Measurements from ENCODE around the gene GUCD1.
A peak's percentile ranks its signal among the peaks of the same experiment; 100 is the strongest.
"Not testable (repeated sequence)": the region's sequence is repeated elsewhere in the genome, so short reads cannot be mapped to it uniquely, and the experiment has no call there.

The GUCD1 gene

DNA sequence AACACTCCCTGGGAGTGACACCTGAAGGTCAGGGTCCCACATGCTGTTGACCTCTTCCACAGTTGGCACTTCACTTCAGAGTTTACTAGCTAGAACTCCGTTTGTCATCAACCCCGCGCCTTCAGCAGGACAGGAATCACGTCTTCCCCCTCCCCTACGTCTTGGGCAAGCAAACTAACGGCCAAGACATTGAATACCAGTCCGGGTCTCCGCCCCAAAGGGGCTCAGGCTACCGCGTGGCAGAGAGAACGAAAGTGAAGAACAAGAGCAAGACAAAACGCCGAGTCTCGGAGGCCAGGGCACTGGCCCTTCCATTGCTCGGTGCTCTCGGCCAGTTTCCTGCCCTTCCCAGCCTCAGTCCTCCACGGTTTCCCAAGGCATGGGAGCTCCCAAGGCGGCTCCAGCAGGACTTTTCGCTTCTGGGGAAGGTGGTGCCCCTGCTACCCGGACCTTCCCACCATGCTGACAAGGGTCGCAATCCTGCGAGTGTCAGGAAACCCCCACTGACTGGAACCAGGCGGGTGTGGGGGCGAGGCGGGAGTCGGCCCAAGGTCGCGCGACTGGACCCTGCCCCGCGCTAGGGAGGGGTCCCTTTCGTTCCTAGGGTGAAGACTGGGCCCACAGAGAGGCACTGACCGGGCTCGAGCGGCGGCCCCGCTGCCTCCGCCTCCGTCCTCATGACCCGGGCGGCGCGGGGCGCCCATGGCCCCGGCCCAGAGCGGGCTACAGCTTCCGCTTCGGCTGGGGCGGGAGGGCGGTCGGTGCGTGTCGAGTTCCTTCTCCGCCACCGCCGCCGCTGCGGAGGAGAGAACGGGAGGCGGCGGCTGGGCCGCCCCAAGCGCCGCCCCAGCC, at the start of gene GUCD1:
TSS of gene GUCD1 (minus strand) at position 826 of the 852 bp plus-strand sequence. CDS start at position 679, 147 bp downstream.
- no peak for DNase-seq

DNA sequence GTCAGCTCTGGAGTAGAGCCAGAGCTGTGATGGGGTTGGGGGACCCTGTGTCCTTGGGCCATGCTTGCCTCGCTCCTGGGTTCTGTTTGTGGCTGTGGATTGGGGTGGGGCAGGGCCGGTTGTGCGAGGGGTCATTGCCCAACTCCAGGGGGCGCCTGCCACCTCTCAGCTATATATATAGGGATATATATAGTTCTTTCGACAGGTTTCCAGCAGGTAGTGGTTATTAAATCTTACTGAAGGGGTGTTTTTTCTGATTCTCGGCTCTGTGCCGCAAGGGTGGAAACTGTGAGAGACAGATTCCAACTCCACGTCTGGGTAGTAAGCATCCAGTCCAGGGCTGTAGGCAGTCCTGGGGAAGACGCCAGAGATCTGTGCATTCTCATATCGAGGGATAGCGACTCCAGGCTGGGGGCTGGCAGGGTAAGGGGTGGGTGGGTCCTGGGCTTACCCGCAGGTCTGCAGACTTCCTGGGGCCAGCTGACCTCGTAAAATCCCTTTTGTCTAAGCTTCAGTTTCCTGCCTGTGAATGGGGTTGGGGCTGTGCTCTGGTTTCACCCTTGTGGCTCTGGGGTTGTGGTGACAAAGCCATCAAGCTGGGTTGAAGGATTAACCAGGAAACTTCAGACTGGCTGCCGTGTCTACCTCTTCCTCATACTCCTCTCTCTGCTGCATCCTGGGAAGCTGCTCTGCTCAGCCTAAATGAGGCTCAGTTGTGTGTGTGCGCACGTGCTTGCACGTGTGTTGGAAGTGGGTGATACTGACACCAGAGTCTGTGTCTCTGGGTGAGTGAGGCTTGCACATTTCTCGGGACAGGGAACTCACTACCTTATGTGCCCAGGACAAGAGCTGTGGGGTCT, 49.1 kb upstream of the GUCD1 start:
- DNase-seq = not testable (repeated sequence)

DNA sequence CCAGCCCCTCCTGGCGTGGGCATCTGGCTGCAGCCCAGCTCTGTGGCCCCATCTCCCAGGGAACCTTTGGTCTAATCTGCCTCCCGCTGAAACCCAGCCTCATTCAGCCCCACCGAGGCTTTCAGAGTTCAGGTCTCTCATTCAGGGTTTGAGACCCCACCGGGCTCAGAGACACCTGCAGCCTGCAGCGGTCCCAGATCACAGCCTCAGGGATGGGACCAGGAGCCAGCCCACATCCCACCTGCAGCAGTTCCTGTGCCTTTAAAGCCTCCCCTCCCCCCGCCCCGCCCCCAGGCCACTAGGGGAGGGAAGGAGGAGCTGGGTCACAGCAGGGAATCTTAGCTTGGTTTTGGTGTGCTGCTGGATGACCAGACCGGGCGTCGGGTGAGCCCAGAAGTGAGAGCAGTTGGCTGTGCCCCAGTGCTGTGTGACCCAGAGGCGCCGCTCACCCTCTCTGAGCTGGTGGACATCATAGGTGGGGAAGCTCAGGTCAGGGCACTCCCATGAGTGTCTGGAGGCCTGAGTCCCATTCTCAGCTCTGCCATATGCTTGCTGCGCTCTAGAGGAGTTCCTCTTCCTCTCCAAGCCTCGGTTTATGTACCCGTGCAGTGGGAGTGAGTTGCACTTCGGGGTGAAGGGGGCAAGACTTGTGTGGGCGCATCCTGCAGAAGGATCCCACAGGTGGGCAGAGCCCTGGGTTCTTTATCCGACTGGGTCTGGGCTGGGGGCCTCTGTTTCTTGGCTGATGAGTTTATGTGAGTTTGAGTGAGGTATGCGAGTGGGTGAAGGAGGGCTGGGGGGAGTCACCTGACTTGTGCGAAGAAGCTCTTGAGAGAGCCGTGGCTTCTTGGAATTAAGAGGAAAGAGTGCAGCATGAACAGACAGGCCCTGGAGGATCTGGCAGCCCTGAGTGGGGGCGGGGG, 48.2 kb upstream of the GUCD1 start, which contains the start of gene GGT1:
TSS of gene GGT1 (plus strand) at position 347 of the 923 bp plus-strand sequence. CDS start 7,889 bp downstream, outside the sequence.
- DNase-seq = not testable (repeated sequence)

DNA sequence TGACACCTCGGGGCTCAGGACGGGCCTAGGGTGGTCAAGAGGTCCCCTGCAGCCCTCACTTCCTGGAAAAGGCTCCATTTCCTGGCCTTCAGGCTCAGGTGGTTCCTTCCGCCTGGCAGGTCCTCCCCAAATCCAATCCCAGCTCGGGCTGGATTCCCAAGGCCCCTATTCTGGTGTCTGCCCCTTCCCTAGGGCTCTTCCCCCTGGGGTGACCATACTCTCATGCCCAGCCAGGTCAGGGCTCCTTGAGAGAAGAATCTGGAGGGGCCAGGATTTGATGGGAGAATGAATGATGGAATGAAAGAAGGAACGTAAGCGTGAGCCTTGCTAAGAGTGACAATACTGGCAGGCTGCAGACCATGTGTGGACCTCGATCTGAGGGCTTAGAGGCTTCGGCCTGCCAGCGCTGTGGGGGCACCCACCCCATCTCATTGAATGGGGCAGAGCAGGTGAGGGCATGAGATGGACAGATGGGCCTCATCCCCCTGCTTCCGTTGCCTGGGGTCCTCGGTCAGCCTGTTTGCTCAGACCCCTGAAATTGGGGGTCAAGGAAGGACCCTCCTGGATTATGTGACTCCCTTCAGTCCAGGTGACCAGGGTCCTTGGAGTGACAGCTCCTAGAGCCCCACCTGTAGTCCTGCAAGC, 47.3 kb upstream of the GUCD1 start:
- not testable (repeated sequence) for DNase-seq

DNA sequence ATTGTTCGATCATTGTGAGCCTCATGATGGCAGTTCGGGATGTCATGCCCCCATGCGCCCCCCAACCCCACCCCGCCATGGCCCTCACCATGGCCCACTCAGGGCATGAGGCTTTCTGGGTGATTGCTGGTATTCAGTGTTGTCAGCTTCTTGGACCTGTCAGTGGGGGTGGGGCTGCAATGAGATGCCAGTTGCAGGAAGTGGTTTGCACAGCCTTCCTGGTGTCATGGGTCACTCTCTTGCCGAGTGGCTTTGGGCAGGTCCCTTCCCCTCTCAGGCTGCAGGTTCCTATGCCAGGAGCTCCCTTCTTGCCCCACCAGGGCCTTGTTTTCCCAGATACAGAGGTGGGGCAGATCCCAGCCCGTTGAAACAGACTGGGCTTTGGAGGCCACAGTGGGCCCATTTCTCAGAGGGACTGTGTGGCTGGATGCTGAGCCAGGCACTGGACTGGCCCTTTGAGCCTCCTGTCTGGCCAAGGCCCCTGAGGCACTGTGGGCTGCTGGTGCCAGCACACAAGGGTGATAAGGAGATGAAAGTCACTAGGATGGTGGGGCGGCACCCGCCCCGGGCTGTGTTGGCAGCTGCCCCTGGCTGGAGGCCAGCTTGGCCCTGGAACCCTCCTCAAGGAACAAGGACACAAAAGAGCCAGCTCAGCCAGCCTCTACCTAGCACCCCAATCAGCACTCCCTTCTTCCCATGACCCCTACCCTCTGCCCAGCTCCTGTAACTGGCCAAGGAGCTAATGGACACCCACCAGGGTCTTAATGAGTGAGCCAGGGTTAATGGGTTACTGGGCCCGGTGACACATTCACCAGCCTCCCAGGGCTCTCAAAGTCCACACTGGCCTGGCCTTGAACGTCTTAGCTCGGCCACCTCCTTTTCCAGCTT, 46.5 kb upstream of the GUCD1 start:
- DNase-seq = no peak

DNA sequence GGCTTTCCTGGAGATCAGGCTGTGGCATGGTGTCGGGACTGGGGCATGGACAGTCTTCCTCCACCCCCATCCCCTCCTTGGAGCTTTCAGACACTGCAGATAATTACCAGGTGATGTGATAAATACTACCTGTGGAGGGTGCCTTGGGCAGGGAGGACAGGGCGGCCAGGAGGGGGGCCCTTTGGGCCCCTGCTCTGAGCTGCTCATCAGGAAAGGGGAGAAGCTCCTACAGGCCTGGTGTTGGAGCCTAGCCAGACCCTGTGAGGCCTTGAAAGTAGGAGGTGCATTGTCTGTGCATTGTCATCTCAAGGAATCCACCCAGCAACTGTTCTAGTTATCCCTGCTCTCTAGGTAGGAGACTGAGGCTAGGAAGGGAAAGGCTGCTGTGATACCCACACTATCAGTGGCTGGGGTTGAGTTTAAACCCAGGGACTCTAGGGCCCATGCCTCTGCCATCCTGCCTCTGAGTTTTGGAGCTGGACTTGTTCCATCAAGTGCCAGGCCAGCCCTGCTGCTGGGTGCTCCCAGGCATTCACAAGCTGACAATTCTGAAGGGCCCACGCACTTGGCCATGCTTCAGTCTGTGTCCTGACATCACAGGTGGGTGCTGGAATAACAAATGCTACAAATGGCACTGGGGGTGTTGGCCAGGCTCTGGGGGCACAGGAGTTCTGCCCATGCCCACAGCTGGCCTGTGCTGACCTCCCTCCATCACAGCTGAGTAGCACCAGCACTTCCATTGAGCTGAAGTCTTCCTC, 45.2 kb upstream of the GUCD1 start:
- DNase-seq = not testable (repeated sequence)

DNA sequence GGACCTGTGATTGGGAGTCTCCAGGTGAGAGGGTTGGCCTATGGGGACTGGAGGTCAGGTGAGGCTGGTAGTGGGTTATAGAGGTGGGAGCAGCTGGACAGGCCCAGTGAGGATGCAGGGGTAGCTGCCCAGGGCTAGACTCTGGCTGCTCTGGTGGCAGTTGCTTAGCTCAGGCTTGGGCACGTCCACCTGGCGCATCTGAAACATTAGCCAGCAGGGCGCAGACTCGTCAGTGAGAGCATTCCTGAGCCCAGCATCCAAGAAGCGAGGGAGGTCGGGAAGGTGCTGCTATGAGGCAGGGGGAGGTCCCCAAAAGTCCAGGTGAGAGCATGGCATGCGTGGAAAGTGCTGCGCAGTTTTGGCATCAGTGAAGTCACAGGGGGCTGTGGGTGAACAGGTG, 44.6 kb upstream of the GUCD1 start:
- no peak for DNase-seq

DNA sequence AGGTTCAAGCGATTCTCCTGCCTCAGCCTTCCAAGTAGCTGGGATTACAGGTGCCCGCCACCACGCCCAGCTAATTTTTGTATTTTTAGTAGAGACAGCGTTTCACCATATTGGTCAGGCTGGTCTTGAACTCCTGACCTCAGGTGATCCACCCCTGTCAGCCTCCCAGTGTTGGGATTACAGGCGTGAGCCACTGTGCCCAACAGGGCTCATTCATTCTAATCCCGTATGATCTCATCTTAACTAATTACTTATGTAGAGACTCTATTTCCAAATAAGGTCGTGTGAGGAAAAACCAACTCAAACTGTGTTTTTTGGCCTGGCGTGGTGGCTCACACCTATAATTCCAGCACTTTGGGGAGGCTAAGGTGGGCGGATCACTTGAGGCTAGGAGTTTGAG, 42.1 kb upstream of the GUCD1 start:
- DNase-seq = not testable (repeated sequence)

DNA sequence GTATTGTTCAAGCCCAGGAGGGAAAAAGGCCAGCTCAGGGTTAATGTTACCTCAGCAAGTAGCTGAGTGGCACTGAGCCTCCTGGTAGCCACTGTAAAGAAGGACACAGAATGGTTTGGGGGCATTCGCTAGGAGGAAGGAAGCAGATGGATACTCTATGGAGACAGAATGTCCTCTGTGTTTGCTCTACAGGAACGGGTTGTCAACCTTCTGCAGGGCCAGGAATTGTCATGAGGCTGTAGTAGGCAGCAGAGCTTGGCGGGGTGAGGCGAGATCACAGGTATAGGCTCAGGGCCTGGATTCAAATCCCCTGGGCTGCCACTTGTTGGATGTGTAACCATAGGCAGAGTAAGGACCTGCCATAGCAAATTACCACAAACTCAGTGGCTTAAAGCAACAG, 40.9 kb upstream of the GUCD1 start:
- DNase-seq = no peak

DNA sequence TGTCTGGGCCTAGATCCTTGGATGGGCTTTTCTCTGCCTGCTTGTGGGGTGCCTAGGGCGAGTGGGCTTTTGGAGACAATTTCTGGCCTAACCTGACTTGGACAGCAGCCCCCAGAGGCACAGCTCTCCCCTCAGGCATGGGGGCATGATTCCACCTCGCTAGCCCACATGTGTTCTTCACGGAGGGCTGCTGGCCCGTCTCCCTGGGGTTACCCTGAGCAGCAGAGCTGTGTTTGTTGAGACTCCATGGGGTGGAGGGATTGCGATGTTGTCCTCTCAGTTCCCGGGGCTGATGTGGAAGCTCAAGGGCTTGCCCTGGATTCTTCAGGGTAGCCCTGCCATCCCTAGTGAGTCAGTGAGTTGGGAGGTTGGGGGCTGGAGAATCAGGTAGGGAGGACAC, 40.3 kb upstream of the GUCD1 start:
- DNase-seq = no peak

DNA sequence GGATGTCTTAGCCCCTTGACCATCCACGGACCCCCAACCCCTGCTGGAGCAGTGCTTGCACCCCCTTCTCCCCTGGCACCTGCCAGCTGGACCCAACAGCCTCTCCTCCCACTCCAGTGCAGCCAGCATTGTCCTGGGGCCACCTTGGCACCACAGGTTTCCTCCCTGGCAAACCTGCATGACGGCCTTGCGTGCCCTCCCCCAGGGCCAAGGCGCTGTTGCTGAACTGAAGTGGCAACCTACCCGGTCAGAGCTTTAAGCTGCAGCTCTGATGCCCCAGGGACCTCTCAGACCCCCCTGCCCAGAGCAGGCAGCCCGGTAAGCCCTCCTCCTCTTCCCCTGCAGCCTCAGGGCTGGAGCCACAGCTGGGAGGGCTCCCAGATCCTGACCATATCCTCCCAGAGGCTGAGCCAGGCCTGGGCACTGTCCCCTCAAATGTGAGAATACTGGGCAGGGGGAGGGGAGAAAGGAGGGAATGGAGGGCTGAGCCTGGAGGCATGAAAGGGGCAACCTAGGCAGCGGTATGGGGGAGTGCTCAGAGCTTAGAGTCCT, 39.7 kb upstream of the GUCD1 start:
- no peak for DNase-seq

DNA sequence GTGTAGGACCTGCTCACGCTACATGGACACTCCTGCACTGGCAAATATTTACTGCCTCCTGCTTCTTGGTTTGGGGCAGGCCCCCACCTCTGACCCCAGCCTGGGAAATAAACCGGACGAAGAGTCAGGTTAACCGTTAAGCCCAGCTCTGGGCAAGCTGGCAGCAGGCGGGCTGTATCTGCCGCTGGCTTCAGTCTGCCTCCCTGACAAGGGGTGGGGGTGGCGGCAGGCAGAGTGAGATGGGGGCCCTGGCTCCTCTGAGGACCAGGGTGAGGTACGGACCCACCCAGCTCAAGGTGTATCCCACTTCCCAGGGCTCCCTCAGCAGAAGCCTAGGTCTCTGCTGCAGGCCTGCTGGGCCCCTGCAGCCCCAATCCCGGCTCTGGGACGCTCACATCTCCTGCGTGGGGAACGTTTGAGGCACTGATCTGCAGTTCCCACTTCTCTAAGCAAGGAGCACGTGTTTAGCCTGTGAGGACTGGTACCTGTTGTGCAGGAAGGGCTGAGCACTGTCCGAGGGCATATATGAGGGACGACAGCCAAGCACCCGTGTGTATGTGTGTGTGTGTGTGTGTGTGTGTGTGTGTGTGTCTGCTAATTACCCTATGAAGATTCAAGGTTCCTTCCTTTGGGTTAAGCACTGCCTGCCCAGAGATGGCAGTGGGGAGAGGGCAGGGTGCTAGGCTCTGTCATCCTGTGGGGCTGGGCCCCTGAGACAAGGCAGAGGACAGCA, 39.1 kb upstream of the GUCD1 start:
- no peak for DNase-seq

DNA sequence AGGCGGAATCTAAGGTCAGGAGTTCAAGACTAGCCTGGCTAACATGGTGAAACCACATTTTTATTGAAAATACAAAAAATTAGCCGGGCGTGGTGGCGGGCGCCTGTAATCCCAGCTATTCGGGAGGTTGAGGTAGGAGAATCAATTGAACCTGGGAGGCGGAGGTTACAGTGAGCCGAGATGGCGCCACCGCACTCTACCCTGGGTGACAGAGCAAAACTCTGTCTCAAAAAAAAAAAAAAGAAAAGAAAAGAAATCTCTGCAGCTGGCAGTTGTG, 38.6 kb upstream of the GUCD1 start:
- not testable (repeated sequence) for DNase-seq

DNA sequence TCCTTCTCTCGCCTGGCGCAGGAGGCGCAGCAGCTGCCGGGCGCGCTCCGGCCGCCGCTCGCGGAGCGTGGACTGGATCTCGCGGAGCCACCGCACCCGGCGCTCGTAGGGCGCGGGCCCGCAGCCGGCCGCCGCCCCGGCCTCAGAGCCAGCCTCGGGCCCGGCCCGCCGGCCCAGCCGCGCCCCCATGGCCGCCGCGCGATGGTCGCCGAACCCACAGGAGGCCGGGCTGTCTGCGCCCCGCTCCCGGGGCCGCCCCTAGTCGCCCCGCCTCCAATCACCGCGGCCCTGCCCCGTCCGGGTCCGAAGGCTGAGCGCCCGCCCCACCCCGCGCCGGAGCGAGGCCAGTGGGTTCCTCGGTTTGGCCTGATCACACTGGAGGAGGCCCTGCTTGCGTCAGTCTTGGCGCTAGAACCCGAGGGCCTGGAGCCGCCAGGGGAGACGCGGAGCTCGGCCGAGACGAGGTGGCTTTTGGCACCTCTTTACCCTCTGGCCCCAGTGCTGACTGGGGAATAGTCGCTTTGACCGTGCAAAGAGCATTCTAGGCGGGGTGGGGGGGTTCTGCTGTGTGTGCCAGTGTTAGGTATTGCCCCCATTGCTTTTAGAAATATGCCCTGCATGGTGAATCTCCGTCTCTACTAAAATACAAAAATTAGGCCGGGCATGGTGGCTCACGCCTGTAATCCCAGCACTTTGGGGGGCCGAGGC, 38.1 kb upstream of the GUCD1 start, which contains the start of gene LRRC75B:
TSS of gene LRRC75B (minus strand) at position 223 of the 708 bp plus-strand sequence. CDS start at position 189, 34 bp downstream.
- DNase-seq = peak; percentile 57

DNA sequence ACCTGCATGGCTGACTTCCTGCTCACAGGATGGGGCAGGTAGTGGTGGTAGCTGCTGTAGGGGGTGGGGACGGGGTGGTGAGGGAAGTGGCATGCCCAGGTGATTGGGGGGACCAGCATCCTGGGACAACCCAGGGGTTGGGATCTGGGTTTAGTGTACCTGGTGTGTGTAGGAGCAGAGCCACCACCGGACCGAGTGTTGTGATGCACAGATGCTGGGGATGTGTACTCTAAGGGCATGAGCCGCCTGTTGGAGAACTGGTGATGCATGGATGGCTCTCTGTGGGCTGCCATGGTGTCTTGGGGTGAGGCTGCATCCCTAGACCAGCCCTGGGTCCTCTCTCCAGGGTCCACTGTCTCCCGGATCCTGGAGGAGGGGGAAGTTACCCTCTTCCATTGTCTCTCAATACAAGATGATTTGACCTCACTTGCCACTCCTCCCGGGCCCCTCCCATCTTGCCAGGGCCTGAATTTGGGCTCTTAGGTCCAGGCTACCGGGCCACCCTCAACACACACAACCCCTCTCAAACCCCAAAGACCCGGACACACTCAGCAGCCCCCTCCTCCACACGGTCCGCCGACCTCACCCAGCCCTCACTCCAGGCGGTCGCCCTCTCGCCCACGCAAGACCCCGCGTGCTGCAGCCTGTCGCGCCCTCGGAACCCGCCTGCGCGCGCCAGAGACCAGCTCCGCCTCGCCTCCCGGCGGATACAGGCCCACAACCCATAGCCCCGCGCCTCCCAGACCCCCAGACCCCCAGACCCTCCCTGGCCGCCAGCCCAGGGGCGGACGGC, 37.3 kb upstream of the GUCD1 start:
- DNase-seq = peak; percentile 35

DNA sequence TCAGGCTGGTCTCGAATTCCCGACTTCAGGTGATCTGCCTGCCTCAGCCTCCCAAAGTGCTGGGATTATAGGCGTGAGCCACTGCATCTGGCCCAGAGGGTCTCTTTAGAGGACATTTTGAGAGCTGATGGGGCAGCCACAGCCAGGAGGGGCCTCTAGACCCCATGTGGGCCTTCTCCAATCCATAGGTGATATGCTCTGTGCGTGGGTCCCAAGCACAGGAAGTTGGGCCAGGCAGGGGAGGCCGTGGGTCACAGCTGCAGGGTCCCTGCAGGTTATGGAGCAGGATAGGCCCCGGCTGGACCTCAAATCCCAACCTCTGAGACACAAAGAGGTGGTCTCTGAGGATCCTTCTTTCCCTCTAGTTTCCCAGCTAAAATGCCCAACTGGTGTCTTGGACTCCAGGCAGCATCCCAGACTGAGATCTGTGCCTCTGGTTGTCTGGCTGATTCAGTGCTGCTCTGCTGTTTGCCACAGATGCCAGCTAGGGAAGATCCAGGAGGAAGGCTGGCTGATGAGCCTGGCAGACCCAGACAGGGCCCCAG, 36.4 kb upstream of the GUCD1 start:
- DNase-seq = no peak

DNA sequence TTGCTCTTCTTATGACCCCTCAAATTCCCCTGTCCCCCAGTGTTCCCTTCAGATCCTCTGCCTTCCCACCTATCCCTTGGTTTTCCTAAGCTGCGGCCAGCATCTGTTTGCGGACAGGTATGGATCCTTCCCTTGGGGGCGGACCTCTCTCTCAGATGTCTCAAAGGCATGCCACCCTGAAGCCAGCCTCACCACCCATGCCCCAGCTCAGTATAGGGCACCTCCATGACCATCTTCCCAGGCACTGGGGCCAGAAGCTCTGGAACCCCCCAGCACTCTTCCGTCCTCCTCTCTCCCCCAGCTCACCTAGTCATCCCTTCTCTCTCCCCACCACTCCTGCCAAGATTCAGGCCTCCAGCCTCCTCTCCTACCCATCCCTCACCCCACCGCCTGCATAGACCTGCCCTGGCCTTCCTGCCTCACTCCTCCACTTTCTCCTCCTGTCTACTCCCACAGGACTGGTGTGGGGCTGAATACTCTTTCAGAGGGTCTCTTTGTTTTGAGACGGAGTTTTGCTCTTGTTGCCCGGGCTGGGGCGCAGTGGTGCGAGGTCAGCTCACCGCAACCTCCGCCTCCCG, 35.7 kb upstream of the GUCD1 start:
- no peak for DNase-seq
